Amniotic epithelial cell (primary cell): ENCODE measurements around the gene MAPK8.
A peak's percentile ranks its signal among the peaks of the same experiment; 100 is the strongest.
"Not testable (repeated sequence)": the region's sequence is repeated elsewhere in the genome, so short reads cannot be mapped to it uniquely, and the experiment has no call there.

Experiments used
- DNase-seq: peaks from one replicate; pipeline ENCODE4 v3.0.0-alpha.2; 2010; ENCODE audit warnings: low read depth

MAPK8 gene

DNA sequence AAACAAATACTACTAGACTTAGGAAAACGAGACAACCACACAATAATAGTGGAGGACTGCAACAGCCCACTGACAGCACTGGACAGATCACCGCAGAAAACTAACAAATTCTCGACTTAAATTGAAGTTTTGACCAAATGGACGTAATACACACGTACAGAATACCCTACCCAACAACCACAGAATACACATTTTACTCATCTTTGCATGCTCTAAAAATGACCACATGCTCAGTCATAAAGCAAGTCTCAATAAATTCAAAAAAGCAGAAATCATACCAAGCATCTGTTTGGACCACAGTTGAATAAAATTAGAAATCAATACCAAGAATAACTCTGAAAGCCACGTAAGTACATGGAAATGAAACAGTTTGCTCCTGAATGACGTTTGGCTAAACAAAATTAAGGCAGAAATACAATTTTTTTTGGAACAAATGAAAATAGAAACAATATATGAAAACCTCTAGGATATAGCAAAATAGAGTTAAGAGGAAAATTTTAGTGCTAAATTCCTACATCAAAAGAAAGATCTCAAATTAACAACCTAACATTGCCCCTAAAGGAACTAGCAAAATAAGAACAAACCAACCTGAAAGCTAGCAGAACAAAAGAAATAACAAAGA is 30.6 kb downstream of the MAPK8 start:
- DNase-seq, result no peak

DNA sequence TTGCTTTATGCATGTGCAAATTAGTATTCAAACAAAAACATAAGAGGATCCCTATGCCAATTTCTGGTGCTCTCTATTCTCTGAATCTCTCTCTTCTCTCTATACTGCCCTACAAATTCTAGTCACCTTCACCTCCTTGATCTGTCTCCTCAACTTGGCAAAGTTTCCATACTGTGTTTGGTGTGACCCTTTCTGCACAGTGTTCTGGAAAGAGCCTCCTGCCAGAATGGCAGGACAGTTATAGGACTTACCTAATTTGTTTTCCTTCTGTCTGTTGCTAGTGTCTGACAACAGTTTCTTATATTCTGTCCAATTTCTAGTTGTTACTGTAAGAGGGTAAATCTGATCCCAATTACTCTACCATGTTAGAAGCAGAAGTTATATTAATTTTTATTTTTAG is 34.3 kb downstream of the MAPK8 start:
- DNase-seq, result no peak

DNA sequence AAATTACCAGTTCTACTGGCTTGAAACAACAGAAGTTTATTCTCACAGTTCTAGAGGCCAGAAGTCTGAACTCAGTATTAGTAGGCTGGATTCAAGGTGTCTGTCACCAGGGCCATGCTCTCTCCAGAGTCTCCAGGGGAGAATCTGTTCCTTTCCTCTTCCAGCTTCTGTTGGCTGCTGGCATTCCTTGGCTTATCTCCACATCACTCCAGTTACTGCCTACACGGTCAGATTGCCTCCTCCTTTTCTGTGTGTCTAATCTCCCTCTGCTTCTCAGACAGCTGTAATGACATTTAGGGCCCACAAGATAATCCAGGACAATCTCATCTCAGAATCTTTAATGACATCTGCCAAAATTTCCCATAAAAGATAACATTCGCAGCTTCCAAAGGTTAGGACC is 36.6 kb downstream of the MAPK8 start:
- DNase-seq, result no peak

DNA sequence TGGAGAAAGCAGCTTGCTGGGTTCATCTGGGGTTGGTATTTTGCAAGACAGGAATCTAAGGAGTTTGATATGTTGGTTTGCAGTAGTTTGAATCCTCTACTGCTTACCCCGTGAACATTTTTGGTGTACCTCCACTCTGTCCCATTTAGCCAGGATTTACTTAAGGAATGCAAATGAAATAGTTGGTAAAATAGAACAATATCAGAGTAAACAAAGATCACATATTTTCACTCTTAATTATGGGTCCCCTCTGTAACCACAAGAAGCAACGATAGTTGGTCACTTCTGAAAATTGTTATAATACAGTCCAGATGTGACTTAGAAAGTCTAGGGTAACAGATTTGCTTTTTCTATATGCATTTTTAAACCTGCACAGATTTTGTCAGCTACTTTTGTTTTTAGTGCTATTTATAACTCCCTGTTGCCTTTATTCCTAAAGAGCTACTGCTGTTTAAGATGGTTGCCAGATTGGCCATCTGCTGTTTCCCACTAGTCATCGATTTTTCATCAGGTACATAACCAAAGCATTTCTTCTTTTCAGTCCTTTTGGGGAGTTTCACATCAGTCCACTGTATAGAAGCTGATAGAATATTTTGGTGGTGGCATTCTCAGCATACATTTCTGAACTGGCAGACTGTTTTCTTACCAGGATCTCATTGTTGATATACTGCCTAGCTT is 37.6 kb downstream of the MAPK8 start:
- no peak for DNase-seq

DNA sequence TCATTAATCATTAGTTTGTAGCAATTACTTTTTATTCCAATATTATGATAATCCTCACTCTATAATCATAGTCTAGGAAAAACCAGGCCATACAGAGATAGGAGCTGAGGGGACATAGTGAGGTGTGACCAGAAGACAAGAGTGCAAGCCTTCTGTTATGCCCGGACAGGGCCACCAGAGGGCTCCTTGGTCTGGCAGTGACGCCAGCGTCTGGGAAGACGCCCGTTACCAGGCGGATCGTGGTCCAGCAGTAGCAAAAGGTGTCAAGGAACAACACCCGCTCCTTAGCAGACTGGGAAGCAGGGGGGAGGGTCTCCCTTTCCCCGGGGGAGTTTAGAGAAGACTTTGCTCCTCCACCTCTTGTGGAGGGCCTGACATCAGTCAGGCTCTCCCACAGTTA is 39.8 kb downstream of the MAPK8 start:
- not testable (repeated sequence) for DNase-seq

DNA sequence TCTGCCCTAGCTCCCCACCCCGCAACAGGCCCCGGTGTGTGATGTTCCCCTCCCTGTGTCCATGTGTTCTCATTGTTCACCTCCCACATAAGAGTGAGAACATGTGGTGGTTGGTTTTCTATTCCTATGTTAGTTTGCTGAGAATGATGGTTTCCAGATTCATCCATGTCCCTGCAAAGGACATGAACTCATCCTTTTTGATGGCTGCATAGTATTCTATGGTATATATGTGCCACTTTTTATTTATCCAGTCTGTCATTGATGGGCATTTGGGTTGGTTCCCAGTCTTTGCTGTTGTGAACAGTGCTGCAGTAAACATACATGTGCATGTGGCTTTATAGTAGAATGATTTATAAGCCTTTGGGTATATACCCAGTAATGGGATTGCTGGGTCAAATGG is 41.1 kb downstream of the MAPK8 start:
- DNase-seq, result not testable (repeated sequence)

DNA sequence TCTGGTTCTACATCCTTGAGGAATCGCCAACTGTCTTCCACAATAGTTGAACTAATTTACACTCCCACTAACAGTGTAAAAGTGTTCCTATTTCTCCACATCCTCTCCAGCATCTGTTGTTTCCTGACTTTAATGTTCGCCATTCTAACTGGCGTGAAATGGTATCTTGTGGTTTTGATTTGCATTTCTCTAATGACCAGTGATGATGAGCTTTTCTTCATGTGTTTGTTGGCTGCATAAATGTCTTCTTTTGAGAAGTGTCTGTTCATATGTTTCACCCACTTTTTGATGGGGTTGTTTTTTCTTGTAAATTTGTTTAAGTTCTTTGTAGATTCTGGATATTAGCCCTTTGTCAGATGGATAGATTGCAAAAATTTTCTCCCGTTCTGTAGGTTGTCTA is 41.5 kb downstream of the MAPK8 start:
- not testable (repeated sequence) for DNase-seq

DNA sequence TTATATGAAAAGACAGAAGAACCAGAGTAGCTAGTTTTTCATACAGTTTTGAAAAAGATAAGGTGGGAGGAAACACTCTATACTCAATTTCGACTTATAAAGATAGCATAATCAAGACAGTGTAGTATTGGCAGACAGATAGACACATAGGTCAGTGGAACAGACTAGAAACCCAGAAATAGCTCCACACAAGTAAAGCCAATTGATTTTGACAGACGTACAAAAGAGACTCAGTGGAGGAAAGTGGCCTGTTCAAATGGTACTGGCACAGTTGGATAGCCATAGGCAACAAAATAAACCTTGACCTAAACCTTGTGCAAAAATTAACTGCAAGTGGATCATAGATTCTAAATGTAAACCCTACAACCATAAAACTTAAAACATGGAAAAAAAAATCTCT is 46.8 kb downstream of the MAPK8 start:
- DNase-seq, result no peak

DNA sequence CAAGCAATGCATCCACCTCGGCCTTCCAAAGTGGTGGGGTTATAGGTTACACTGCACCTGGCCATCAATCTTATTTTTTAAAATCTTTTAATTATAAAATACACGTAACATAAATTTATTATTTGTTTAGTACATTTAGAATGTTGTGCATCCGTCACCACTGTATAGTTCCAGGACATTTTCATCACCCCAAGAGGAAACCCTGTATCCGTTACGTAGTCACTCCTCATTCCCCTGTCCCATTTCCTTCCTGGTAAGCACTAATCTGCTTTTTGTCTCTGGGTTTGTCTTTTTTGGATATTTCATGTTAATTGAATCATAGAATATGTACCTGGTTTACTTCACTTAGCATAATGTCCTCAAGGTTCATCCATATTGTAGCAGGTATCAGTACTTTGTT is 51.2 kb downstream of the MAPK8 start:
- DNase-seq, result no peak

DNA sequence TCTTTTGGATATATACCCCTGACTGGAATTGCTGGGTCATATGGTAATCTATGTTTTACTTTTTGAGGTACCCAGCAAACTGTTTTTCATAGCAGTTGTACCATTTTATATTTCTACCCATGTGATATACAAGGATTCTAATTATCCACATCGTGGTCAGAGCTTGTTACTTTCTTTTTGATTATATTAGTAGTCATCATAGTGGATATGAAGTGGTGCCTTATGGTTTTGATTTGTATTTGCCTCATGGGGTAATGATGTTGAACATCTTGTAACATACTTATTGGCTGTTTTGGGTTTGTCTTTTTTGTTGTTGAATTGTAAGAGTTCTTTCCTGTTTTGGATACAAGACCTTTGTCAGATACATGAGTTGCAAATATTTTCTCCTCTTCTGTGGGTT is 51.7 kb downstream of the MAPK8 start:
- DNase-seq, result no peak

DNA sequence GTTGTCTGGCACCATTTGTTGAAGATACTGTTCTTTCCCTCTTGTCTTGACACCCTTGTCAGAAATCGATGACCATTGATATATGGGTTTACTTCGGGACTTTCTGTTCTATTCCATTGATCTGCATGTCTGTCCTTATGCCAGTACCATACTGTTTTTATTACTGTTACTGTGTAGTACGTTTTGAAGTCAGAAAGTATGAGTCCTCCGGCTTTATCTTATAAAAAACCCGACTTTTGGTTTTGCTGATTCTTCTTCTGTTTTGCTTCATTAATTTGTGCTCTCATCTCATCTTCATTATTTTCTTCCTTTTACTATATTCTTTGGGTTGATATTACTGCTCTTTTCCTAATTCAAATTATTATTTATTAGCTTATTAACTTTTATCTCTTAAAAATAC is 52.4 kb downstream of the MAPK8 start:
- no peak for DNase-seq

DNA sequence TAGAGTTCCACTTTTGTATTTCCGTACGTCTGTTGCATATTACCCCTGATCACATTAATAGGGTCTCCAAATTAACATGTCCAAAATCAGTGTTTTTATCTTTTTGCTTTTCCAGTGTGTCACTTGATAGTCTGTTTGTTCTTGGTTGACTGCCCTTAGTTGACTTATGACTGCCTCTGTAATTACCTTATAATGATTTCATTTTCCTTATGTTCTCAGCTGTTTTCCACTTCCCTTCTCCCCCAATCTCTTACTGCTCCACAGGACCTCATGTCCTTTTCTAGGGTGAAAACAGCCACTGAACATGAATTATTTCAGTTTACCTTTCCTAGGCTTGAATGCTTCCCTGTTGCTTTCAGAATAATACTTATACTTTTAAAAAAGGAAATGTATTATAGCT is 54.7 kb downstream of the MAPK8 start:
- no peak for DNase-seq

DNA sequence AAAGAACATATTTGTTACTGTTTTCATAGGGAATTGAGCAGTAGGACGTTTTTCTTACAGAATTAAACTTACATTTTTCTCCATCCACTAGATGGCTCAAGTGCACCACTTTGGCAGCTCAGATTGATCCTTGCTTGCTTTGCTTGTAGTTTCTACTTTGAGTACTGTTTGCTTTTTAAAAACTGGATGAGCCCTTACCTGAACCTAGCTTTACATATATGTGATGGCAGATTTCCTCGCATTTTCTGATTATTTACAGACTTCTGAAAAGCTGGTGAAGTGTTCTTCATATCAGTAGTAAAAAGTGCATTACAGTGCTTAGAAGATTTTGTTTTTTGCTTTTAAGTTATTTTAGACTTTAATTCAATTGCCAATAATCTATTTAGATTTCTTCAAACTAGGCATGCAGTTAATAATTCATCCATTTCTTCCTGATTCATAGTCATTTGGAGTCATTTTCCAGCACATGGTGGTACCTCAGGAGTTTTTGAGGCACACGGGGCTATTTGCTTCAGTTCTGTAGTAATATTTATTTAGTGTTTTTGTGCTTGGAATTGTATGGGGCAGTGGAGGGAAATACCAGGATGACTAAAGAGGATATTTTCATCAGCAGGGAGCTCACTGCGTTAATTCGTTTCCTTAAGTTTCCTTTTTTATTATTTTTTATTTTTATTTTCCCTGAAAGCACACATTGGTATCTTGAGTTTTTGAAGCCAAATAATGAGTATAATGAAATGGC is 57.3 kb downstream of the MAPK8 start:
- peak; percentile 77 for DNase-seq

DNA sequence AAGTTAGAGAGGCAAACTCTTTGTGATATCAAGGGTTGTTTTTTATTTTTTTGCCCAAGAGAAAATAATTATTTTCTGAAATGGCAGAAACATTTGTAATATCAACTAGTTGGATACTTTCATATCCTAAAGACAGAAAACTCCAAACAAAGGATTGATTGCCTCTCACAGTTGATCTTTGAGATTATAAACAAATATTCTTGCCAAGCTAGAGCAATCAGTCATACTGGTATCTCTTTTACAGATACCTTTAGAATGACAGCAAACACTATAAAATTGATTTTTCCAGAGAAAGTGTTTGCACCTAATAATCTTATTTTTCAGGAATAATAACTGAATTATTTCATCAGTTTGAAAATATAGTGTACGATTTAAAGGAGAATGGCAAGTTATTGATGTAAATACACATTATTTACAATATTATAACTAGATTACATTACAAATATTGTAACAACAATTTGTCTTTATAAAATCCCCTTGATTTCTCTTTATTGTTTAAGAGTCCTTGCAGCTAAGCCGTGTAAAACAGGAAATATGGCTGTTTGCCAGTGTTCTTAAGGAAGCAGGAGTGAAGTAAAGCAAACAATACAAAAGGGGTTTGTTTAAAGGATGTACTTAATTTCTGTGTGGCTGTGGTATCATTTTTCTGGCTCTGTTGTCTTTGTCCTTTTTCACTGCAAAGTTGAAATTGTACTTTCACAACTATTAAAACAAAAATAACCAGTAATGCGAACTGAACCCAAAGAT is 58.4 kb downstream of the MAPK8 start:
- DNase-seq, result peak; percentile 70

DNA sequence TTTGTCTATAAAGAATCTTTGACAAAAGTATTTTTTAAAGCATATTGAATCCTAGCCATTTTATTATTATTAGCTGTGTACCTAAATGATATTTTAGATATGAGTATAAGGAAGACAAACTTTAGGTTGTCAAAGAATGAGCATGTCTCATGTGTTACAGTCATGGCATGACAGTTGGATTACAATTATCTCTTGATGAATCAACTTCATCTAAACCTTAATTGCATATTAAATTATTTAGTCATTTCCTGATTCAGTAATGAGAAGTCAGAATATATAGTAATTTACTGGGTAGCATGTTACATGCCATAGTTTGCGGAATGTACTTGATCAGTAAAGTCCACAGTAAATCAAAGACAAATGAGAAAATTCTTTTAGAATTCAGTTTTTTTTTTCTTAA is 59.2 kb downstream of the MAPK8 start:
- DNase-seq, result peak; percentile 50

DNA sequence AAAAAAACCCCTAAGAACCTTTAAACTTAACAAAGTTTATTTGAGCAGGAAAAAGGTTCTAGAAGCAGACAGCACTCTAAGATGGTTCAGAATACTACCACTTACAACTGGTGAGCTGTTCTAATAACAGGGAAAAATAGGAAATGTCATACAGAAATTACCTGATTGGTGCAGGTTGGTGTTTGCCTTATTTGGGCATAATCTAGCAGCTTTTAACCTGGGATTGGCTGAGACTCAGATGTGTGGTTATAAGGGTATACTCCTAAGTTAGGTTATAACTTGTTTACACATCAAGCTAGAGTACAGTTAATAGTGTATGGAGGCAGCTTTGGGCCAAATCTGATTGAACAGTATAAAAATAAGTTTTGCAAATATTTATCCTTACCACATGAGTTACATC is 59.8 kb downstream of the MAPK8 start:
- DNase-seq, result peak; percentile 54

DNA sequence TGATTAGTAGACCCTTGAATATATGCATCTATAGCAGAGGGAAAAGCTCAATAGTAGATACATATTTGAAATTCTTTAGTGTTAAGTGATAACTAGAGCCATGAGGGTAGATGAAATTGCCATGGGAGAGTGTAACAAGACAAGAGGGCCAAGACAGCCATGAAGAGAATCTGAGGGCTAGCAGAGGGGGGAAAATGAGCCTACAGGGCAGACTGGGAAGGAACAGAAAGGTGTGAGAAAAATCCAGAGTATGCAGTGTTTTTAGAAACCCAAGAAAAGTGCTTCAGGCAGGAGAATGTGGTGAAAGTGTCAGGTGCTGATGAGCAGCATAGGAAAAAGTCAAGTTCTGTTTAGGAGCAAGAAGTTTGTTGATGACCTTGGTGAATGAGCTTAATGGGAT is 63.0 kb downstream of the MAPK8 start:
- no peak for DNase-seq

DNA sequence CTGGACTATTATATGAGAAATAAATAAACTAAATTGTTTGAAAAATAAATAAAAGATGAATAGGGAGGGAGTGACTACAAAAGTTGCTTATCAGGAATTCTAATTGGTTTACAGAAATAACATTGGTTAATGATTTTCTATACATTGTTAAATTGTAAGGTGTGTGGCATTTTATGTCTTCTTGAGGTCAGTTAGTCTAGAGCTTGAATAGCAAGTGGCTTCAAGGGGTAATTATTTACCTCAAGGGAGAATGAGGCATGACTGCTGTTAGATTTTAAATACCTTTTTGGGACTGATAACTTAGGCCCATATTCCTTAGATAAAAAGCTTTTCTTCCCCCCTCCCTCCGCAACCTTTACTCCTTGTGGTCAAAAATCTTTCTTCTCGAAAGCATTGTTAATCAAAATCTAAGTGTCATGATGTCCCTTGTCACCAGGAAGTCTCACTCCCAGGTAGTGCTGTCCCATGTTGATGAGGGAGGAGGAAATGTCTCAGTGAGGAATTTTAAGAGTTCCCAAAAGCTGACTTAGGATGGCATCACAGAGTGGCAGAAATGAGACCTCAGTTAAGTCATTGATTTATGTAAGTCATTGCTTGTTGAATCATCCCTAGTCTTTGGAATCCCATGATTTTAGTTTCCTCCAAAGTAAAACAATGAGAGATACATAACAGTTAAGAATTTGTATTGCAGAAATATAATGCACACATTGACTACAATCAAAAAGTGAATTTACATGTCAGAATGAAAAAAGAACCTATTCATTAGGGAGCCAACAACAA is 71.5 kb downstream of the MAPK8 start:
- DNase-seq, result no peak

DNA sequence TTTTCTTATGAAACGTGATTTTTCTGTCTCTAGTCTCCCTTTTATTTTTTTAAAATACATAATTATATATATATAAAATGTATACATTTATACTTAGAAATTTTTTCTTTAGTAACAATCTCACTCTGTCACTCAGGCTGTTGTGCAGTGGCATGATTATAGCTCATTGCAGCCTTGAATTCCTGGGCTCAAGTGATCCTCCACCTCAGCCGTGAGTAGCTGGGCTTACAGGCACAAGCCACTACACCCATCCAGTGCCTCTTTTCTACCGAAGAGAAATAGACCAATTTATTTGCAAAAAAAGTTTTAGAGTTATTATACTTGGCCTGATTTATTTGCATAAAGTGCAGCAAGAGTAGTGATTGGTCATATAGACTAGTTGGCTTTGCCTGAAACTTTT is 72.2 kb downstream of the MAPK8 start:
- no peak for DNase-seq

DNA sequence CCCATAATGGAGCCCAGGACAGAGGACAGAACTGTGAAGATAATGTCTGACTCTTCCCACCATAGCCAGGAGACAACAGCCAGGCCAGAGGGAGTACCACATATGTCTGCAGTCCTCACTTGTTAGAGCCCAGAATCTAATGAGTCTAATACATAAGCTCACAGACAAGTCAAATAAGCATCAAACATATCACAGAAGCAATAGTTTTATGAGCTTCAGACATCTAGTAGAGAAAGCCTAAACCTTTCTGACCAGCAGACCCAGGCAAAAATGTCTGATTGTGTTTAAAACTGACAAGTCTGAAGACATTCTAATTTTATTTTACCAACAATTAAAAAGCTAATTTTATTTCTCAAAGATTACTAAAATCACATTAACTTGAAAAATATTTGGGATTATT is 75.5 kb downstream of the MAPK8 start:
- DNase-seq, result no peak

DNA sequence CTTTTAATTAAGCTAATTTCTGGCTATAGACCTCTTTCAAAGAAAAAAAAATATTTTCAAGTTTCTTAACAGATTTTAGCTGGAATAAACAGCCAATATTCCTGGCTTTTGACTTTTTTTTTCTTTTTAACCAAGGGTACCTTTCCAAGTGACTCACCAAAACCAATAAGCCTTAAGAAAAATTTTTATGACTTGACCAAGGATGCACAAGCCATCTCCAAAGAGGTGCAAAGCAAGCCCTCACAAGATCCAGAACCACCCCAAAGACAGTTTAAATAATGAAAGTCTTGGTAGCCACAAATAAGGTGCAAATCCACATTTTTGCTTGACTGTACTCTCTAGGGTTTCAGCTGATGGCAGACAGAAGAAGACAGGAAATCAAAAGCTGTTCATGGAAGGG is 76.5 kb downstream of the MAPK8 start:
- DNase-seq, result no peak

DNA sequence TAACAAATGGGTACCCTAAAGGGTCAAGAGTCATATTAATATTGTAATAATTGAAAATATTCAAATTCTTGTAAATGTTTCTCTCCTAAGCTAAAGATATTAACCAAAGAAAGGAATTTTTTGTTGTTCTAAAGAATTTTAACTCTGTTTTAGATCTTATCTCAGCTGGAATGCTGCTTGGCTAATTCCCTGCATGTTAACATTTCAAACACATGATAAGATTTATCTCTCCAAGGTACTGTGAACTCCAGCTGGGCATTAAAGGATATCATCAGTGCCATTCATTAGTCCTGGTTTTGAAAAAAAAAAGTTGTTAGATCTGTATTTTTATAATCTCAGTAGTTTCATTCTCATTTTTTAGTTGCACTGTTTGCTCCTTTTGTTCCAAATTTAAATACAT is 76.9 kb downstream of the MAPK8 start:
- peak; percentile 73 for DNase-seq
